ENCODE data around the gene SCN2B.

- TF ChIP-seq CTCF (IDR thresholded peaks at IDR 0.05; ENCODE audit: low read length), result no peak
- TF ChIP-seq EZH2 (optimal IDR thresholded peaks at IDR 0.05; ENCODE audit: low read depth, low read length), result no peak
These were observed 19.1 kb downstream of the SCN2B start for GRCh38 chr11:118157186-118157895.
